HG02798 (cell line): ENCODE data around the gene PPP1R37.
"Not testable (repeated sequence)": the region's sequence is repeated elsewhere in the genome, so short reads cannot be mapped to it uniquely, and the experiment has no call there.

Source experiments
- ATAC-seq: cut with Tn5 transposase; IDR thresholded peaks from one replicate; pipeline ENCODE4 v1.9.1; 2021; ENCODE audit warnings: mild to moderate bottlenecking; ENCODE audit not compliant: unreplicated experiment, poor library complexity

PPP1R37 gene

GRCh38 chr19:45094137-45094536, 1.2 kb downstream of the PPP1R37 start:
- ATAC-seq = no peak

DNA sequence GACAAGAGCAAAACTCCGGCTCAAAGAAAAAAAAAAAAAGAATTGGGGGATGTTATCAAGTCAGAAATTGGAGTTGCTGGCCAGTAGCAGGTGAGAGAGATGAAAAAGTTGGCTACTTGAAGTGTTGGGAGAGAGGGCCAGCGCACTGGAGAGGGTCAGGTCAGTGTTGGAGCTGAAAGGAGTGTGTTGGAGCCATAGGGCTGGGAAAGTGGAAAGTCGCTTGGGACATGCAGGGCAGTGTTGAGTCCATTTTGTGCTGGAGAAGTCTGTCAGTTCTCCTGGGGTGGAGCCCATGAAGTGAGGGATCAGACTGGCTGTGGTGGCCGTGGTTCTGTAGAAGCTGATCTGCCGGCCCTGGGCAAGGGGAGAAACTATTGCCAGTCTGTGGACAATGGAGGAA, 1.7 kb downstream of the PPP1R37 start:
- ATAC-seq = no peak

- no peak for ATAC-seq
These were observed 2.8 kb downstream of the PPP1R37 start for GRCh38 chr19:45095496-45096413.

- no peak for ATAC-seq
These were observed 3.7 kb downstream of the PPP1R37 start for GRCh38 chr19:45096700-45097099.

DNA sequence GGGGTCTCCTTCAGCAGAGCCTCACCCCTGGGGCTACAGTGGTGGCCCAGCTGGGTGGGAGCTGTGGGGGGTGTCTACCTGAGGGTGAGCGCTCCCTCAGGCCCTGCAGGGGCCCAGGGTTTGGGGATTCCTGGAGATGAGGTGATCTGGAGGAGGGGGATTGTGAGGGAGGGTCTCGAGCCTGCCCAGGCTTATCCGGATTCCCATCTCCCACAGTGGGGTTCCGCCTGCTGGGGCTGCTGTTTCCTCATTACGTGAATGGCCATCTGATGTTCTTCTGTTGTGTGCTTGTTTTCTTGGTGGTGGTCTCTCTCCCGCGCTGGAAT, 4.4 kb downstream of the PPP1R37 start:
- ATAC-seq = no peak

DNA sequence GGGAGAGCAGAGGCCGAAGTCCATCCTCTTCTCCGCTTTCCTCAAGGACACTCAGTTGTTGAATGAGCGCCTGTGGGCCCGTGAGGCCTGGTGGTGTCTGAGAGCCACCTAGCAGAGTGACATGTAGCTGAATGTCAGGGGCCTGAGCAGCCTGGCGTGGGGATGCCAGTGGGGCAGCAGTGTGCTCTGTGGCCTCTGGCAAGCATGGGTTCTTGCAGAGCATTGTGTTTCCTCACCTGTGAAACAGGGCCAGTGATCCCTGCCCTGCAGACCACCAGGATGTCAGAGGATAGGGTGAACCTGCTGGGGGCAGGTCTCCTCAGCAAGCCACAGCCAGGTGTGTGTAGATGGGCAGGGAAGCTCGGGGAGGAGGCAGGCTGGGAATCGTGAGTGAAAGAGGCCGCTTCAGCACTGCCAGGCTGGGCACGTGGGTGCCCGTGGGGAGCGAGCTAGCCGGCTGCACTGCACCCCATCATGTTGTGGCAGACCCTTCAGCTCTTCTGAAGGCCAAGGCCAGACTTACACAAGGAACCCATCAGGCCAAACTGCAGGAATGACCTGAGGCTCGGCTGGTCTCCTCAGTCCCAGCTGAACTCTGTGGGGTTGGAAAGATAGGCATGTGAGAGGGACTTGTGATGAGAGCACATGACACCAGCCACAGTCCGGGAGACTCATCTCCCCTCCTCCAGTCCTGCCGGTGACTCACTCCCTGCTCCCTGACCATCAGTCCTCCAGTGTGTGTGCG, 5.0 kb downstream of the PPP1R37 start:
- ATAC-seq = no peak

DNA sequence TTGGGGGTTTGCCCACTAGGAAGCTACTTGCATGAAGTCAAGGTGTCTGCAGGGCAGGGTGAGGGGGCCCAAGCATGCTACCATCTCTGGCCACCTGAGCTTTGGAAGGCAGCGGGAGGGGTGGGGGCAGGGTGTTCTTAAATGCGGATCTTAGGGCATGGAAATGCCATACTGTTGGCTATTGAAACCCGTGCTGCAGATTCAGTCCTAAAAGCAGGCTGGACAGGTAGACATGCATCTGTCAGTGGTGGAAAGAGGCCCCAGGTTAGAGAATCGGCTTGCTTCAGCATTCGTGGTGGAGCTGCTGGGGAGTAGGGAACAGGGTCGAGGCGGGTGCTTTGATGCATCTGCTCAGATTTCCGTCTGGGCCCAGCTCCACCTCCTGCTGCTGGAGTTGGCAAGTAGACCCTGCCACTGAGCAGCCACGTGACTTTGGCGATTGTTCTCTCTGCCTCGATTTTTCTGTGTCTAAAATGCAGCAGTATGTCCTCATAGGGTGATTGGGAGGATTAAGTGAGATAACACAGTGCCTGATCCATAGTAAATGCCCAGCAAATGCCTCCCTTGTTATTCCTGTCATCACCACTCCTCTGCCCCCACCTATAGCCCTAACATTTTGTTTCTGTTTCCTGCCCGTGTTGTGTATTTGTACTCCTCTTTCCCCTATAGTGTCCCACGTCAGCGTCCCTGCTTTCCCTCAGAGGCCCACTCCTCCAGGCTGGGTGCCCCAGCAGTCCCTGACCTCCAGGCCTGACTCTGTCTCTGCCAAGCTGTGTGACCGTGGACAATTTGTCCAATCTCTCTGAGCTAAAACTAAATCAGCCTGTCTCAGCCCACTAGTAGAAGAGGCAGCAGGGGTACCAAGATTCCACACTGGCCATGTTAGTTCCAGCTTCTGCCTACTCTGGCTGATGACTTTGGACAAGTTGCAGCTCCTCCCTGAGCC, 5.8 kb downstream of the PPP1R37 start:
- ATAC-seq = no peak

DNA sequence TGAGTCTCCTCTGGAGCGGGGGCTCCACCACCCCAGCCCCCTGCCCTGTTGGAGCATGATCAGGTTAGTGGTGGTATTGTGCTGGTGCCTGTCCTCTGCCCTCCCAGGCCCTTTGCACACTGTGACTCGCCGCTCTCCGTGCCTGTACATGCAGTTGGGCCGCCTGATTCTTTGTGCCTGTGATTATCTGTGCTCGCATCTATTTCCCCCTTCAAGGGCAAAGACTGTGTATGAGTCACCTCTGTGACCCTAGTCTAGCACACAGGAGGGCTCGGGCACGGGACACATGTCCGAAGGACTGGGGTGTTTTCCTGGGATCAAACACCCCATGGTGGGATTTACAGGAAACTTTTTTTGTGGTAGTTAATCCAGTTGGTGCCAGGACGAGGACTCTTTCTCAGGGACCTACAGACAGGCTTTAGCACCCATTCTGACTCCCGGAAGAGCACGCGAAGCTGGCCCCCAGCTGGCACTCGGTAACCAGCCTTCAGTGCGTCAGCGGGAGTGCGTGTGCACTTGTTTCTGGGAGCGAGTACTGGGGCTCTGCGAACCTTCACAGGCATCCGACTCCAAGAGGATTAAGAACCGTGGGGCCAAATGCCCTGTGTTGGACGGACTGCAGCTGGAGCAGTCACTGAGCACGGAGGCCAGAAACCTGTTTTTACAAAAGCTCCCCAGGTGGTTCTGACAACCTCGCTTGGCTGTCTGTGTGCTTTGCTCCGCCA, 6.7 kb downstream of the PPP1R37 start:
- no peak for ATAC-seq

DNA sequence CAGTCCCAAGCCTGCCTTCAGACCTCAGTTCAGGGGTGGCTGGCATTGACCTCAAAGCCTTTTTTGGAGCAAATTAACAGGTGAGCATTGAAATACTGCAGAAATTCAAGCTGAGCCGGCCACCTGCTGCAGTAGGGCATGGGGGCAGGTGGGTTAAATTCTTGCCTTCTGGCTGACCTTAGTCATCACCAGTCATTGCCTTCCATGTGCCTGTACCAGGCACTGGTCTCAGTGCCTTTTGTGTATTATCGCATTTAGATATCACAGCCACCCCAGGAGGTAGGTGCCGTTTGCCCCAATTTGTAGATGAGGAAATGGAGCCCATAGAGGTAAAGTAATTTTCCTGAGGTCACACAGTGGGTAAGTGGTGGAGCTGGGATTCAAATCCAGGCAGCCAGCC, 7.2 kb downstream of the PPP1R37 start:
- no peak for ATAC-seq

GRCh38 chr19:45100846-45101252, 7.9 kb downstream of the PPP1R37 start:
- no peak for ATAC-seq

- no peak for ATAC-seq
These were observed 8.8 kb downstream of the PPP1R37 start for GRCh38 chr19:45101806-45102205.

- no peak for ATAC-seq
These were observed 9.5 kb downstream of the PPP1R37 start for GRCh38 chr19:45102481-45102880.

GRCh38 chr19:45103156-45103507, 10.2 kb downstream of the PPP1R37 start:
- ATAC-seq = peak; percentile 45

DNA sequence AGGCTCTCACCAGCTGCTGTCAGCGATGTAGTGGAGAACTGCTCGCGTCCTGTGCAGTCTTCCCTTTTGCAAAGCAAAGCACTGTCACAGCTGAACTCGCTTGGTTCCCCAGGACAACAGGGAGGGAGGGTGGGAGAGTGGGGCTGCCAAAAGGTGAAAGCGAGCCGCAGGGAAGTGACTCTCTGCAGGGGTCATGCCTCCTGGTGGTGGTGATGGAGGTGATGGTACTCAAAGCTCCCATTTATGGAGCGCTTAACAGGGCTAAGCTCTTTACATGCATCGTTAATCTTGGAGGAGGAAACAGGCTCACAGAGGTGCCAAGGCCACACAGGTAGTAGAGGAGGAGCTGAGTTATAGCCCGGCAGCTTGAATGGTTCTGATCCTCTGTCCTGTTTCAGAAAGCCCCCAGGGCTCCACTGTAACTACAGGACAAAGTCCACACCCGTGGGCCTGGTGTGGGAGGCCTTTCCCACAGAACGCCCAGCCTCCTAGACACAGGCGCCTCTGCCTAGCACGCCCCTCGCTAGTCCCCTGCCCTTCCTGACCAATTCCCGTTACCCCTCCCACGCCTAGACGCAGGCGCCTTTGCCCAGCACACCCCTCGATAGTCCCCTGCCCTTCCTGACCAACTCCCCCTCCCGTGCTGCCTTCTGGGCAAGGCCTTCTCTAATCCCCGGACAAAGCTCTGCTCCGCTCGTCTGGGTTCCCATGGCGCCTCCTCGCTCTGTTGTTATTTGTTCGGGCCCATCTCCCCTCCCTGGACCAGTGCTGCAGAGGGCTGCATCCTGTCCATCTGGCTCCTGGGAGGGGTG, 10.7 kb downstream of the PPP1R37 start:
- ATAC-seq = peak; percentile 16

- ATAC-seq = no peak
These were observed 11.8 kb downstream of the PPP1R37 start for GRCh38 chr19:45104658-45105349.

DNA sequence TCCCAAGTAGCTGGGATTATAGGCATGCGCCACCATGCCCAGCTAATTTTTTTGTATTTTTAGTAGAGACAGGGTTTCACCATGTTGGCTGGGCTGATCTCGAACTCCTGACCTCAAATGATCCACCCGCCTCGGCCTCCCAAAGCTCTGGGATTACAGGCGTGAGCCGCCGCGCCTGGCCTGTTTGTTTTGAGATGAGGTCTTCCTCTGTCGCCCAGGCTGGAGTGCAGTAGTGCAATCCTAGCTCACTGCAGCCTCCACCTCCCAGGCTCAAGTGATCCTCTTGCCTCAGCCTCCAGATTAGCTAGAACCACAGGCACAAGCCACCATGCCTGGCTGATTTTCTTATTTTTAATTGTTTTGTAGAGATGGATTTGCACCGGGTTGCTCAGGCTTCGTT, 13.4 kb downstream of the PPP1R37 start:
- not testable (repeated sequence) for ATAC-seq

DNA sequence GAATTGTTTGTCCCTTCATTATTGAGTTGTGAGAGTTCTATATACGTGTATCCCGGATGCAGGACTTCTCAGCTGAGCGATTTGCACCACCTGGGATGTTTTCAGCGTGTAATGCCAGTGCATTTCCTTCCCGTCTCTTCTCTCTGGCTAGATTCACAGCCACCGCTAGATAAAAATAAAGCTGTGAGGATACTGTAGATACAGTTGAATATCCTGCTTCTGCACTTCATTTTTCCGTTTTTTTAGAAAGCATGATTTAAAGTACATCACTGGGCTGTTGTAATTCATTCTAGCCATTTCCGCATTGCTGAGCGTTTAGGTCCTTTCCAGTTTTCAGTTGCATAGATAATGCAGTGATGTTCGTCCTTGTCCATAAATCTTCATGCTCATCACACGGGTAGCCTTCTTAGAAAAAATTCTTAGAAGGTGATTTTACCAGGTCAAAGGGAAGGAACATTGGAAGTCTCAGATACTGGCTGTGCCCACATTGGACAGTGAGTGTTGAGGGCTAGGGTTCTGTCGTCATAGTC, 14.7 kb downstream of the PPP1R37 start:
- no peak for ATAC-seq

DNA sequence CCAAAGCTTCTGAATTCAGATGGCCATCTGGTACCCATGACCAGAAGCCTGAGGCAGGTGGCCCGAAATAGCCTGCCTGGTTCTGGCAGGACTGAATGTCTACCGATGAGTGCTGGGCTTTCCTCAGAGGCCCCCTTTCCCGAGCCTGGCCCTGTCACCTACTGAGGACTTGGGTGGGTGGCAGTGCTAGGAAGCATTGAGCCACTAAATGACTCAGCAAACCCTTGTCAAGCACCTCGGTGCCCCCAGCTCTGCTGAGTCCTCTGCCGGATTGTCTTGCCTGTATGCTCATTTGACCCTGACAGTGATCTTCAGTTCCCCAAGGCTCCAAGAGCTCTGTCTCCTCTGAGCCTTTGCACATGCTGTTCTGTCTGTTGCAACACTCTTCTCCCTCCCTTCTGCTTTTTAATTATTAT, 17.9 kb downstream of the PPP1R37 start:
- ATAC-seq = no peak
